H9 (cell line): ENCODE results near the gene LINGO4. TPM values are rescaled to one million over a fixed set of nuclear protein-coding genes. Genes with fewer than 3 reads are reported as not detected.

Source experiments
- DNase-seq: peaks from one replicate; pipeline ENCODE4 v3.0.0-alpha.2; 2017
- H2AFZ ChIP-seq: one replicate; pipeline ENCODE4 v1.6.1; 2013; ENCODE audit warnings: mild to moderate bottlenecking, low read length, control low read depth, moderate library complexity
- H2AK5ac ChIP-seq: 2 replicates; pipeline ENCODE4 v1.6.1; 2013; ENCODE audit warnings: low read length, control low read depth, mixed read lengths; ENCODE audit not compliant: insufficient read length
- H2BK120ac ChIP-seq: one replicate; pipeline ENCODE4 v1.6.1; 2013; ENCODE audit warnings: low read depth, mild to moderate bottlenecking, low read length, control low read depth, inconsistent platforms; ENCODE audit not compliant: poor library complexity, severe bottlenecking
- H2BK12ac ChIP-seq: 2 replicates; pipeline ENCODE4 v1.6.1; 2013; ENCODE audit warnings: low read length, control low read depth, mixed read lengths, low read depth; ENCODE audit not compliant: insufficient read length
- H2BK15ac ChIP-seq: 2 replicates; pipeline ENCODE4 v1.6.1; 2013; ENCODE audit warnings: low read depth, low read length, control low read depth
- H2BK20ac ChIP-seq: one replicate; pipeline ENCODE4 v1.6.1; 2013; ENCODE audit warnings: low read depth, mild to moderate bottlenecking, low read length, control low read depth, inconsistent platforms; ENCODE audit not compliant: poor library complexity, severe bottlenecking
- H2BK5ac ChIP-seq: 2 replicates; pipeline ENCODE4 v1.6.1; 2013; ENCODE audit warnings: low read length, control low read depth, mixed read lengths; ENCODE audit not compliant: insufficient read length
- H3K14ac ChIP-seq: 2 replicates; pipeline ENCODE4 v1.6.1; 2013; ENCODE audit warnings: low read length, control low read depth; ENCODE audit not compliant: insufficient read depth
- H3K18ac ChIP-seq: 2 replicates; pipeline ENCODE4 v1.6.1; 2013; ENCODE audit warnings: low read depth, mild to moderate bottlenecking, mixed read lengths, low read length, control low read depth; ENCODE audit not compliant: insufficient read length
- H3K23ac ChIP-seq: 2 replicates; pipeline ENCODE4 v1.6.1; 2013; ENCODE audit warnings: low read length, control low read depth, mixed read lengths, low read depth; ENCODE audit not compliant: insufficient read length
- H3K23me2 ChIP-seq: 2 replicates; pipeline ENCODE4 v1.6.1; 2013; ENCODE audit warnings: low read depth, mild to moderate bottlenecking, mixed read lengths, low read length, control low read depth; ENCODE audit not compliant: insufficient read length, poor library complexity, severe bottlenecking
- H3K27ac ChIP-seq: 2 replicates; pipeline ENCODE4 v1.5.1; 2013; ENCODE audit warnings: low read length, control low read depth, mixed read lengths, low read depth; ENCODE audit not compliant: insufficient read length
- H3K27me3 ChIP-seq: 2 replicates; pipeline ENCODE4 v1.6.1; 2013; ENCODE audit warnings: low read length, control low read depth, inconsistent platforms; ENCODE audit not compliant: insufficient read depth
- H3K4ac ChIP-seq: 2 replicates; pipeline ENCODE4 v1.6.1; 2013; ENCODE audit warnings: low read depth, mild to moderate bottlenecking, control low read depth, inconsistent platforms, low read length, moderate library complexity
- H3K4me1 ChIP-seq: 2 replicates; pipeline ENCODE4 v1.6.1; 2013; ENCODE audit warnings: low read length, control low read depth, inconsistent platforms; ENCODE audit not compliant: insufficient read depth
- H3K4me2 ChIP-seq: 2 replicates; pipeline ENCODE4 v1.6.1; 2013; ENCODE audit warnings: low read length, control low read depth, mixed read lengths; ENCODE audit not compliant: insufficient read length, insufficient read depth
- H3K56ac ChIP-seq: 2 replicates; pipeline ENCODE4 v1.6.1; 2013; ENCODE audit warnings: low read depth, mild to moderate bottlenecking, mixed read lengths, low read length, control low read depth; ENCODE audit not compliant: insufficient read length
- H3K79me1 ChIP-seq: 2 replicates; pipeline ENCODE4 v1.6.1; 2013; ENCODE audit warnings: low read depth, mild to moderate bottlenecking, moderate library complexity, low read length, control low read depth, inconsistent platforms; ENCODE audit not compliant: insufficient read depth, poor library complexity, severe bottlenecking
- H3K79me2 ChIP-seq: 2 replicates; pipeline ENCODE4 v1.6.1; 2013; ENCODE audit warnings: low read length, control low read depth, inconsistent platforms; ENCODE audit not compliant: insufficient read depth
- H3K9ac ChIP-seq: 2 replicates; pipeline ENCODE4 v1.6.1; 2013; ENCODE audit warnings: low read length, control low read depth, mixed read lengths; ENCODE audit not compliant: insufficient read length; ENCODE audit errors: extremely low read depth
- H3K9me3 ChIP-seq: one replicate; pipeline ENCODE4 v1.6.1; 2013; ENCODE audit warnings: low read depth, low read length, inconsistent platforms; ENCODE audit not compliant: control insufficient read depth
- H3T11ph ChIP-seq: one replicate; pipeline ENCODE4 v1.6.1; 2013; ENCODE audit warnings: mild to moderate bottlenecking, low read length, control low read depth, inconsistent platforms
- H4K20me1 ChIP-seq: one replicate; pipeline ENCODE4 v1.6.1; 2013; ENCODE audit not compliant: control insufficient read depth, insufficient read length, insufficient read depth
- H4K5ac ChIP-seq: 2 replicates; pipeline ENCODE4 v1.6.1; 2013; ENCODE audit warnings: low read depth, mild to moderate bottlenecking, mixed read lengths, low read length, control low read depth; ENCODE audit not compliant: insufficient read length
- H4K8ac ChIP-seq: replicated peaks from 2 replicates; pipeline ENCODE4 v1.6.1; 2013; ENCODE audit warnings: low read length, control low read depth, mixed read lengths, low read depth; ENCODE audit not compliant: insufficient read length
- H4K91ac ChIP-seq: 2 replicates; pipeline ENCODE4 v1.6.1; 2013; ENCODE audit warnings: low read depth, mild to moderate bottlenecking, moderate library complexity, mixed read lengths, low read length, control low read depth; ENCODE audit not compliant: insufficient read length
- H3K27ac Mint-ChIP-seq, 3 experiments: 2 replicates in 2 of 3; 3 replicates in 1 of 3; pipeline ENCODE4 v1.8.0; 2020 to 2021; ENCODE audit warnings: mixed read lengths in 3 of 3, mild to moderate bottlenecking in 1 of 3, moderate library complexity in 1 of 3
- H3K27me3 Mint-ChIP-seq: 2 replicates; pipeline ENCODE4 v1.8.0; 2021; ENCODE audit warnings: low read depth, mild to moderate bottlenecking, moderate library complexity, mixed read lengths
- H3K36me3 Mint-ChIP-seq, 3 experiments: 2 replicates in 2 of 3; 3 replicates in 1 of 3; pipeline ENCODE4 v1.8.0; 2020 to 2021; ENCODE audit warnings: low read depth in 3 of 3, mixed read lengths in 3 of 3; ENCODE audit not compliant: insufficient read depth in 1 of 3
- H3K4me1 Mint-ChIP-seq, 2 experiments: 2 replicates each; pipeline ENCODE4 v1.8.0; 2020; ENCODE audit warnings: mixed read lengths in 2 of 2
- H3K4me3 Mint-ChIP-seq, 2 experiments: 2 replicates in 1 of 2; 3 replicates in 1 of 2; pipeline ENCODE4 v1.8.0; 2020 to 2021; ENCODE audit warnings: mild to moderate bottlenecking in 2 of 2, mixed read lengths in 2 of 2, moderate library complexity in 1 of 2
- H3K9me3 Mint-ChIP-seq, 2 experiments: 2 replicates in 1 of 2; 3 replicates in 1 of 2; pipeline ENCODE4 v1.8.0; 2020; ENCODE audit warnings: mild to moderate bottlenecking in 2 of 2, mixed read lengths in 2 of 2, moderate library complexity in 1 of 2
- total RNA-seq: library from RNA; stranded (reverse); gene quantifications from 2 replicates; pipeline ENCODE4 v1.2.1, GENCODE V29; 2021
- TF ChIP-seq, protein P1 (sequence below): fragments of 200-600 bp; sonication (generic); conservative IDR thresholded peaks from 3 replicates; pipeline ENCODE4 v1.8.0; 2021; ENCODE audit warnings: antibody characterized with exemption, mild to moderate bottlenecking

Gene LINGO4
- total RNA-seq, 1 experiment from 2014 or later = not detected

DNA sequence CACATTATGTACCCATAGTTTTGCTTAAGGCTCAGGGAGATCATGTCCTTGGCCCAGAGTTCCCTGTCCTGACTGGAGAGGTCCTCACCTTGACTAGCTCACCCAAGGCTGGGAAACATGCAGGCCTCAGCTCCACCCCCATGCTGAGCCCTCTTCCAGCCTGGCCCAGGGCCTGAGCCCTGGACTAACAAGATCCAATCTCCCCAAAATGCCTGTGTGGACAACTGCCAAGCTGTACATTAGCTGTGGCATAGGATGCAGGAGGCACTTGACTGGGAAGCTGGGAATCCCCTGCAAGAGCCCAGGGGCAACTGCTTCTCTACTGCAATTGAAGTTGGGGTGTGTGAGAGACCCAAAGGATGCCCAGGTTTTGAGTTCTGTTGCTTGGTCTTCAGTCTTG is 2.1 kb downstream of the LINGO4 start:
- Histone ChIP-seq H2BK20ac (no peak overlapping the region), H3K56ac (no peak overlapping the region), H3K4ac (no peak overlapping the region), H3K4me1 (no peaks in the 10 kb centered on the region), H2AFZ (no peak overlapping the region), H3T11ph (no peak overlapping the region), H3K79me1 (no peaks in the 10 kb centered on the region), H3K14ac (no peak overlapping the region; the same call in 1 of the 2 replicates), H3K79me2 (no peaks in the 10 kb centered on the region), H3K18ac (no peak overlapping the region), H3K9me3 (no peaks in the 10 kb centered on the region), H3K27me3 (0 out of 2 replicates have a peak, but pooled peaks cover 2% of the 10 kb centered on the region), H2BK15ac (no peak overlapping the region), H2BK120ac (no peak overlapping the region), H2AK5ac (no peak overlapping the region), H4K20me1 (no peaks in the 10 kb centered on the region), H4K91ac (no peak overlapping the region), H3K23me2 (no peaks in the 10 kb centered on the region), H3K9ac (no peak overlapping the region), H3K4me2 (no peak overlapping the region), H3K27ac (no peak overlapping the region), H4K8ac (no peak overlapping the region), H2BK12ac (no peak overlapping the region), H2BK5ac (no peak overlapping the region), H3K23ac (no peak overlapping the region), H4K5ac (no peak overlapping the region)
- H3K4me3 Mint-ChIP-seq = no peak overlapping the region
- H3K36me3 Mint-ChIP-seq = no peaks in the 10 kb centered on the region
- H3K9me3 Mint-ChIP-seq = no peaks in the 10 kb centered on the region
- TF ChIP-seq, protein P1, sequence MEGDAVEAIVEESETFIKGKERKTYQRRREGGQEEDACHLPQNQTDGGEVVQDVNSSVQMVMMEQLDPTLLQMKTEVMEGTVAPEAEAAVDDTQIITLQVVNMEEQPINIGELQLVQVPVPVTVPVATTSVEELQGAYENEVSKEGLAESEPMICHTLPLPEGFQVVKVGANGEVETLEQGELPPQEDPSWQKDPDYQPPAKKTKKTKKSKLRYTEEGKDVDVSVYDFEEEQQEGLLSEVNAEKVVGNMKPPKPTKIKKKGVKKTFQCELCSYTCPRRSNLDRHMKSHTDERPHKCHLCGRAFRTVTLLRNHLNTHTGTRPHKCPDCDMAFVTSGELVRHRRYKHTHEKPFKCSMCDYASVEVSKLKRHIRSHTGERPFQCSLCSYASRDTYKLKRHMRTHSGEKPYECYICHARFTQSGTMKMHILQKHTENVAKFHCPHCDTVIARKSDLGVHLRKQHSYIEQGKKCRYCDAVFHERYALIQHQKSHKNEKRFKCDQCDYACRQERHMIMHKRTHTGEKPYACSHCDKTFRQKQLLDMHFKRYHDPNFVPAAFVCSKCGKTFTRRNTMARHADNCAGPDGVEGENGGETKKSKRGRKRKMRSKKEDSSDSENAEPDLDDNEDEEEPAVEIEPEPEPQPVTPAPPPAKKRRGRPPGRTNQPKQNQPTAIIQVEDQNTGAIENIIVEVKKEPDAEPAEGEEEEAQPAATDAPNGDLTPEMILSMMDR = no peak
- H3K27ac Mint-ChIP-seq = peak overlapping the region in 2 of 3 experiments; percentile 23 to 62; a peak in 1 of 7 replicates
- peaks cover 11% of the 10 kb centered on the region for H3K27me3 Mint-ChIP-seq
- peaks cover 3 to 16% of the 10 kb centered on the region in 2 experiments; a peak in 3 of 4 replicates for H3K4me1 Mint-ChIP-seq
- DNase-seq = no peak
